D721Med (cell line): ENCODE measurements around the gene CHAD.

ENCODE experiments used
- DNase-seq: peaks from one replicate; pipeline ENCODE4 v3.0.0; 2011; ENCODE audit warnings: low spot score; ENCODE audit not compliant: insufficient read length
- FAIRE-seq: peaks from 2 replicates; lab custom pipeline; 2011; peaks lifted over from hg19 to GRCh38; lab: Jason Lieb, UNC
- TF ChIP-seq, protein P1 (sequence below): IDR thresholded peaks from 2 replicates; pipeline ENCODE4 v1.5.1; 2012; ENCODE audit warnings: mild to moderate bottlenecking, control low read depth; ENCODE audit not compliant: insufficient read depth; ENCODE audit errors: missing control alignments

The CHAD gene

DNA sequence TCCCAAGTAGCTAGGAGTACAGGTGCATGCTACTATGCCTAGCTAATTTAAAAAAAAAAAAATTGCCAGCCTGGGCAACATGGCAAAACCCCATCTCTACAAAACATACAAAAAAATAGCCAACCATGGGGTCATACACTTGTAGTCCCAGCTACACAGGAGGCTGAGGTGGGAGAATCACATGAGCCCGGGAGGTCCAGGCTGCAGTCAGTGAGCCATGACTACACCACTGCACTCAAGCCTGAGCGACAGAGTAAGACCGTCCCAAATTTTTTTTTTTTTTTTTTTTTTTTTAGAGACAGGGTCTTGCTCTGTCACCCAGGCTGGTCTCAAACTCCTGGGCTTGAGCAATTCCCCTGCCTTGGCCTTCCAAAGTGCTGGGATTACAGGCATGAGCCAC lies 14.8 kb downstream of the CHAD start:
- DNase-seq (no peak), FAIRE-seq (no peak)
- TF ChIP-seq, protein P1, sequence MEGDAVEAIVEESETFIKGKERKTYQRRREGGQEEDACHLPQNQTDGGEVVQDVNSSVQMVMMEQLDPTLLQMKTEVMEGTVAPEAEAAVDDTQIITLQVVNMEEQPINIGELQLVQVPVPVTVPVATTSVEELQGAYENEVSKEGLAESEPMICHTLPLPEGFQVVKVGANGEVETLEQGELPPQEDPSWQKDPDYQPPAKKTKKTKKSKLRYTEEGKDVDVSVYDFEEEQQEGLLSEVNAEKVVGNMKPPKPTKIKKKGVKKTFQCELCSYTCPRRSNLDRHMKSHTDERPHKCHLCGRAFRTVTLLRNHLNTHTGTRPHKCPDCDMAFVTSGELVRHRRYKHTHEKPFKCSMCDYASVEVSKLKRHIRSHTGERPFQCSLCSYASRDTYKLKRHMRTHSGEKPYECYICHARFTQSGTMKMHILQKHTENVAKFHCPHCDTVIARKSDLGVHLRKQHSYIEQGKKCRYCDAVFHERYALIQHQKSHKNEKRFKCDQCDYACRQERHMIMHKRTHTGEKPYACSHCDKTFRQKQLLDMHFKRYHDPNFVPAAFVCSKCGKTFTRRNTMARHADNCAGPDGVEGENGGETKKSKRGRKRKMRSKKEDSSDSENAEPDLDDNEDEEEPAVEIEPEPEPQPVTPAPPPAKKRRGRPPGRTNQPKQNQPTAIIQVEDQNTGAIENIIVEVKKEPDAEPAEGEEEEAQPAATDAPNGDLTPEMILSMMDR = no peak

DNA sequence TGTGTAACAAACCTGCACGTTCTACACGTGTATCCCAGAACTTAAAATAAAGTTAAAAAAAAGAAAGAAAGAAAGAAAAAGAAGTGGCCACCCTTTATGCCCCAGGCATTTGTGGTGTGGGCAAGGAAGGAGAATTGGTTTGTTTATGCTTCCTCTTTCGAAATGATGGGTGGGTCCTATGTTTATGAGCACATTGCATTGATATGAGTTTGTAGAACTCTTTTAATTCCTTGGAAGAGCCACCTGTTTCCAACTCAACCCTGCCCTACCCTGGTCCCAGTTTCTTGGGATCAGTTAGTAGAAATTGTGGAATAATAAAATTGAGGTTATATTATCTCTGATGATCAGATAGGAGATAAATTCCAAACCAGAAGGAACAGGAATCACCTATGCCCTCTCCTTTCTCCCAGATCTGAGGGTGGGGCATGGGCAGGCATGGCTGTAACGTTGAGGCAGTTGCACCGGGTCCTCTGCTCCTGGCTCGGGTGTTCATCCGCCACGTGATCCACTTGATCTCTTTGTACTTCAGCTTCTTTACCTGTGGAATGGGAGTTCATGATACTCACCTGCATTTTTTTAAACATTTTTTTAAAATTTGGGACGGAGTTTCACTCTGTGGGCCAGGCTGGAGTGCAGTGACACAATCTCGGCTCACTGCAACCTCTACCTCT lies 15.9 kb downstream of the CHAD start:
- no peak for DNase-seq
- TF ChIP-seq, protein P1 = no peak
- no peak for FAIRE-seq

DNA sequence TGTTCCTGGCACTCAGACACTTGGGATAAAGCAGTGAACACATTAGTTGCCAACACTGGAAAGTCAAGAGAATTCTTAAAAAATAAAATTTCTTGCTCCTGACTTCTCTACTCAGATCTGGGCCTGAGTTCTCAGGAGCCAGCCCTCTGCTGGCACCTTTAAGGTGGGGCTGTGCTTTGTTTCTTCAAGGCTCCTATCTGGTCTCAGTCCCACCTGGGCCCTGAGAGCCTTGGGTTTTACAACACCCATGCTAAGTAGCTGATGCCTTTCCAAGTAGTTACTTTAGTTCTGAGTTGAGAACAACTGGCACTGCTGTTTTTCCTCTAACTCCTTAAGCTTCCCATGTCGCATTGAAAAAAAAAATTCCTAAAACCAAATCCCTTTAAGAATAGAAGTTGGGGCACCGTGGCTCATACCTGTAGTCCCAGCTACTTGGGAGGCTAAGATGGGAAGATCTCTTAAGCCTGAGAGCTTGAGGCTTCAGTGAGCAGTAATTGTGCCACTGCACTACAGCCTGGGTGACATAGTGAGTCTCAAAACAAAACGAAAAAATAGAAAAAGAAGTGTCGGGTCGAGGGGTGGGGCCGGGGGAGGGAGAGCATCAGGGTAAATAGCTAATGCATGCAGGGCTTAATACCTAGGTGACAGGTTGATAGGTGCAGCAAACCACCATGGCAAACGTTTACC lies 16.6 kb downstream of the CHAD start:
- no peak for FAIRE-seq

DNA sequence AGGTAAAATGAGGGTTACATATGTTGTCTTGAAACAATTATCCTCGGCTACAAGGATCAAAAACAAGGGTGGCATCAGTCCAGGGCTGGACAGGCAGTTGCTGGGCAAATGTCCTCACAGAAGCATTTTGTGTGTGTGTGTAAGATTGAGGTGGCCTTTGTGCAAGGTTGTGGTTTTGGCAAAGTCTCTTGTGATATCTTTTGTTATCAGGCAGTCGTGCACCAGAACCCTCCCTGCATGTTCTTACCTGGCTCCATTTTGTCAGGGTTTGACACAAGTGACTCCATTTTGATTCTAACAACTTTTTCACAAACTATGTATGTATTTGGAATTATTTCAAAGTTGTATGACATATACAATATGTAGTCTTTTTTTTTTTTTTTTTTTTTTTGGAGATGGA lies 20.0 kb downstream of the CHAD start:
- TF ChIP-seq, protein P1 = no peak
- FAIRE-seq = no peak
- no peak for DNase-seq

More for the DNA sequence above, 16.6 kb downstream of the CHAD start:
- TF ChIP-seq, protein P1 = no peak
- DNase-seq = no peak

DNA sequence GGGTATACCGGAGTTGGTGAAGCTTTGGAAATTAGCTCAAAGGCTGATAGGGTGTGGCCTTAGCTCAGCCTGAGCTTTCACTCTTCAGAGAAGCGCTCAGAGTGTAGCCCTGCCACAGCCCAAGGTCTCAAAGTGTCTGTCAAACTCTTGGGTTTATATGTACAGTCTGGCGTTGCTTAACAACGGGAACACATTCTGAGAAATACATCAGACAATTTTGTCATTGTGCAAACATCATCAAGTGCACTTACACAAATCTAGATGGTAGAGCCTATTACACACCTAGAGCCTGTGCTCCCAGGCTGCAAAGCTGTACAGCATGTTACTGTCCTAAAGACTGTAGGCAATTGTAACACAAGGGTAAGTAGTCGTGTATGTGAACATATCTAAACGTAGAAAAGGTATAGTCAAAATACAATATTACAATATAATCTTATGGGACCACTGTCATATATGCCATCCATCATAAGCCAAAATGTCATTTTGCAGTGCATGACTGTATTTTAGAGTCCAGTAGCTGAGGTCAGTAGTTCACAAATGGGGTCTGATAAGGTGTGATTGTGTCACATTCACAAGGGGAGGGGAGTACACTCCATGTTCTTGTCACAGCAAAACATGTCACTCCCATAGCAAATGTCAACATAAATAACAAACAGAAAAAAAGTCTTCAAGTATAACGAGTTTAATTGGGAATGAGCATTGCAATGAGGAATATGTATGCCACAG lies 20.6 kb downstream of the CHAD start:
- FAIRE-seq = no peak
- TF ChIP-seq, protein P1 = no peak
- DNase-seq = no peak

DNA sequence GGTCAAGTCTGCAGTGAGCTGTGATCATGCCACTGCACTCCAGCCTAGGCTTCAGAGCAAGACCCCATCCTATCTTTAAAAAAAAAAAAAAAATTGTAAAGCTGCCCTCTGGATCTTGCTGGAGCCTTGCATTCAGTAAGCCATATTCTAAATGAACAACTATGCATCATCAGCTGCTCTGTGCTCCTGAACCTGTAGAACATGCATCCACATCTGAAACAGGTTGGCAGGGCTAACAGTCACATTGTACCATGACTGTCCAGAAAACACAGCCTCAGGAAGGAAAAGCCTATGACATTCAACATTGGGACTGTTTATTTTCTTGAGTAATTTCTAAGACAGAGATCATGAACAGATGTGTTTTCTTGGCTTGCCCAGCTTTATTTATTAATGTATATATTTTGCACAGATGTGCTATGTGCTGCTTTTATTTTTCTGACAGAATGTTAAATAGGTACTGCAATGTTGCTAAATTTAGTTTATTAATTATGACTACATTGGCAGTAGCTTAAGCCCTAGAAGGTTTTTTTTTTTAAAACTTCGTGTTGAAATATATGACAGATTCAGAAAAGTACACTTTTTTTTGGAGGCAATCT lies 22.9 kb downstream of the CHAD start:
- FAIRE-seq (no peak), DNase-seq (no peak)
- TF ChIP-seq, protein P1 = no peak
